Caco-2 (cell line): ENCODE measurements around the gene PTPRG. TPM values are rescaled to one million over a fixed set of nuclear protein-coding genes. Genes with fewer than 3 reads are reported as not detected.

Experiments
- BruUV-seq: library from RNA; stranded (reverse); fragments of 400-500 nt; replicated peaks from 2 replicates; lab custom pipeline; 2021; lab: Mats Ljungman, UMichigan
- CTCF ChIA-PET: fragments of 300-600 bp; sonication (Branson Sonifier 250); formaldehyde crosslinking; loops from one replicate; lab custom pipeline; 2022; ENCODE audit warnings: antibody characterized with exemption; lab: Charles Lee
- POLR2A ChIA-PET: fragments of 300-600 bp; sonication (Branson Sonifier 250); formaldehyde crosslinking; loops from one replicate; lab custom pipeline; 2022; ENCODE audit warnings: antibody characterized with exemption; lab: Charles Lee
- DNase-seq, 2 experiments: peaks; one replicate each; pipeline versions ENCODE4 v3.0.0 to v3.0.0-alpha.2; 2020 to 2022
- H3K27me3 ChIP-seq: replicated peaks from 2 replicates; pipeline ENCODE4 v1.6.0; 2011; ENCODE audit warnings: low read length; ENCODE audit not compliant: control insufficient read depth, insufficient read depth
- H3K36me3 ChIP-seq: 2 replicates; pipeline ENCODE4 v1.5.1; 2011; ENCODE audit warnings: low read length; ENCODE audit not compliant: control insufficient read depth, insufficient read depth
- H3K4me1 ChIP-seq: fragments of 250-450 bp; sonication (Bioruptor Pico); 2 replicates; pipeline ENCODE4 v1.5.1; 2020; ENCODE audit warnings: mild to moderate bottlenecking
- H3K4me3 ChIP-seq: 2 replicates; pipeline ENCODE4 v1.5.1; 2011; ENCODE audit warnings: low read depth, mild to moderate bottlenecking, control low read depth, low read length
- H3K9me3 ChIP-seq: fragments of 250-450 bp; sonication (Bioruptor Pico); 2 replicates; pipeline ENCODE4 v1.5.1; 2020; ENCODE audit warnings: mild to moderate bottlenecking, moderate library complexity
- H3K27ac Mint-ChIP-seq: one replicate; pipeline ENCODE4 v1.8.0; 2022; ENCODE audit warnings: mixed read lengths; ENCODE audit not compliant: unreplicated experiment
- H3K27me3 Mint-ChIP-seq: one replicate; pipeline ENCODE4 v1.8.0; 2022; ENCODE audit warnings: mixed read lengths; ENCODE audit not compliant: insufficient read depth, unreplicated experiment
- H3K36me3 Mint-ChIP-seq: one replicate; pipeline ENCODE4 v1.8.0; 2022; ENCODE audit warnings: mild to moderate bottlenecking, mixed read lengths; ENCODE audit not compliant: insufficient read depth, unreplicated experiment
- H3K4me1 Mint-ChIP-seq: one replicate; pipeline ENCODE4 v1.8.0; 2022; ENCODE audit warnings: low read depth, mixed read lengths; ENCODE audit not compliant: unreplicated experiment
- H3K4me3 Mint-ChIP-seq: one replicate; pipeline ENCODE4 v1.8.0; 2022; ENCODE audit warnings: mild to moderate bottlenecking, moderate library complexity, mixed read lengths; ENCODE audit not compliant: unreplicated experiment
- H3K9me3 Mint-ChIP-seq: one replicate; pipeline ENCODE4 v1.8.0; 2022; ENCODE audit warnings: mixed read lengths; ENCODE audit not compliant: unreplicated experiment
- CTCF ChIP-seq, 2 experiments: fragments of 200-600 bp in 1 of 2; IDR thresholded peaks; 1 replicate in 1 of 2; 2 replicates in 1 of 2; pipeline versions ENCODE4 v1.5.1 to v1.8.0; 2011 to 2022; ENCODE audit warnings: antibody characterized with exemption in 1 of 2, control low read depth in 1 of 2, inconsistent platforms in 1 of 2, low read depth in 1 of 2, low read length in 1 of 2, mild to moderate bottlenecking in 1 of 2, moderate library complexity in 1 of 2; ENCODE audit not compliant: insufficient read depth in 1 of 2, severe bottlenecking in 1 of 2, unreplicated experiment in 1 of 2
- intact Hi-C: fragments of 100-400 bp; cut with micrococcal nuclease; formaldehyde crosslinking; loops from one replicate; pipeline ENCODE4 v1.10.0; 2022; ENCODE audit not compliant: unreplicated experiment
- total RNA-seq: library from RNA; stranded (reverse); gene quantifications from 2 replicates; pipeline ENCODE4 v1.2.3, GENCODE V29; 2022

PTPRG gene
- total RNA-seq, 1 experiment from 2014 or later = 46.4 TPM

- Histone ChIP-seq H3K4me1 (no peaks in the 10 kb centered on the region; the same call in 1 of the 2 replicates), H3K27me3 (no peaks in the 10 kb centered on the region), H3K36me3 (no peaks in the 10 kb centered on the region), H3K9me3 (no peaks in the 10 kb centered on the region), H3K4me3 (no peak overlapping the region)
- H3K27ac Mint-ChIP-seq = no peak overlapping the region
- no peak for DNase-seq
- no peaks in the 10 kb centered on the region for H3K9me3 Mint-ChIP-seq
- H3K27me3 Mint-ChIP-seq = no peaks in the 10 kb centered on the region
- intact Hi-C loops = loop anchor here (5.0 kb wide), 2 partner anchors 312 to 552 kb away; no protein-coding TSS in a partner anchor
- H3K4me3 Mint-ChIP-seq = no peak overlapping the region
- H3K4me1 Mint-ChIP-seq = peaks cover 12% of the 10 kb centered on the region
- no peak for TF ChIP-seq CTCF (IDR thresholded peaks at IDR 0.05; ENCODE audit: insufficient read depth in 1 of 2, low read depth in 1 of 2, low read length in 1 of 2, severe bottlenecking in 1 of 2, unreplicated experiment in 1 of 2)
- peaks cover 22% of the 10 kb centered on the region for H3K36me3 Mint-ChIP-seq
- ChIA-PET POLR2A (no interaction called here), CTCF (interaction anchor here (0.6 to 1.0 kb wide), 2 partner anchors 194 to 659 kb away, joined by 3 to 5 read pairs; no protein-coding TSS in a partner anchor)
- no TSS peak for BruUV-seq
Measured at GRCh38 chr3:62189376-62189698, 628.0 kb downstream of the PTPRG start.

GRCh38 chr3:62192891-62193290 is 631.5 kb downstream of the PTPRG start:
- ChIA-PET CTCF (no interaction called here), POLR2A (no interaction called here)
- H3K27me3 Mint-ChIP-seq = no peaks in the 10 kb centered on the region
- no peak for TF ChIP-seq CTCF (IDR thresholded peaks at IDR 0.05; ENCODE audit: insufficient read depth in 1 of 2, low read depth in 1 of 2, low read length in 1 of 2, severe bottlenecking in 1 of 2, unreplicated experiment in 1 of 2)
- no peak overlapping the region for H3K27ac Mint-ChIP-seq
- Histone ChIP-seq H3K4me1 (no peaks in the 10 kb centered on the region; the same call in 1 of the 2 replicates), H3K36me3 (no peaks in the 10 kb centered on the region), H3K4me3 (no peak overlapping the region), H3K9me3 (no peaks in the 10 kb centered on the region), H3K27me3 (no peaks in the 10 kb centered on the region)
- DNase-seq = no peak
- H3K36me3 Mint-ChIP-seq = peaks cover 16% of the 10 kb centered on the region
- H3K4me3 Mint-ChIP-seq = no peak overlapping the region
- H3K4me1 Mint-ChIP-seq = peaks cover 7% of the 10 kb centered on the region
- no TSS peak for BruUV-seq
- intact Hi-C loops = no loop called here
- H3K9me3 Mint-ChIP-seq = no peaks in the 10 kb centered on the region

GRCh38 chr3:62193586-62194345 is 632.4 kb downstream of the PTPRG start:
- ChIA-PET CTCF (no interaction called here), POLR2A (no interaction called here)
- H3K27ac Mint-ChIP-seq = no peak overlapping the region
- no peak for TF ChIP-seq CTCF (IDR thresholded peaks at IDR 0.05; ENCODE audit: insufficient read depth in 1 of 2, low read depth in 1 of 2, low read length in 1 of 2, severe bottlenecking in 1 of 2, unreplicated experiment in 1 of 2)
- H3K36me3 Mint-ChIP-seq = peaks cover 16% of the 10 kb centered on the region
- DNase-seq = no peak
- no peaks in the 10 kb centered on the region for H3K9me3 ChIP-seq
- H3K4me1 ChIP-seq = no peaks in the 10 kb centered on the region
- no peaks in the 10 kb centered on the region for H3K36me3 ChIP-seq
- H3K9me3 Mint-ChIP-seq = no peaks in the 10 kb centered on the region
- no peaks in the 10 kb centered on the region for H3K27me3 ChIP-seq
- H3K4me3 Mint-ChIP-seq = no peak overlapping the region
- peaks cover 2% of the 10 kb centered on the region for H3K4me1 Mint-ChIP-seq
- no peaks in the 10 kb centered on the region for H3K27me3 Mint-ChIP-seq
- intact Hi-C loops = no loop called here
- H3K4me3 ChIP-seq = no peak overlapping the region
- BruUV-seq = no TSS peak
